Measurements from ENCODE around the gene LRRC46. TPM values are rescaled to one million over a fixed set of nuclear protein-coding genes. Genes with fewer than 3 reads are reported as not detected.

Gene LRRC46
- total RNA-seq, 1 experiment from 2014 or later, result 0.31 TPM

GRCh38 chr17:47808036-47808829, 23.2 kb upstream of the LRRC46 start:
- Histone ChIP-seq H2BK5ac (ENCODE audit: insufficient read length, low read length) (no peak overlapping the region), H3K23ac (ENCODE audit: insufficient read length, low read depth, low read length) (no peak overlapping the region), H3K79me2 (ENCODE audit: insufficient read depth, low read length) (no peaks in the 10 kb centered on the region), H3K9me3 (ENCODE audit: control insufficient read depth, low read depth, low read length) (no peaks in the 10 kb centered on the region), H3K56ac (ENCODE audit: insufficient read length, low read depth, low read length) (no peak overlapping the region), H3K4me2 (ENCODE audit: insufficient read depth, insufficient read length, low read length) (no peak overlapping the region), H3K27ac (ENCODE audit: insufficient read length, low read depth, low read length) (no peak overlapping the region), H2BK15ac (ENCODE audit: low read depth, low read length) (no peak overlapping the region), H3K4me1 (ENCODE audit: insufficient read depth, low read length) (no peaks in the 10 kb centered on the region), H2AFZ (ENCODE audit: low read length) (no peak overlapping the region), H4K20me1 (ENCODE audit: control insufficient read depth, insufficient read depth, insufficient read length) (no peaks in the 10 kb centered on the region), H3K9ac (ENCODE audit: extremely low read depth, insufficient read length, low read length) (no peak overlapping the region), H3K23me2 (ENCODE audit: insufficient read length, low read depth, low read length, poor library complexity, severe bottlenecking) (no peaks in the 10 kb centered on the region), H2BK12ac (ENCODE audit: insufficient read length, low read depth, low read length) (no peak overlapping the region), H4K8ac (replicated peaks; ENCODE audit: insufficient read length, low read depth, low read length) (no peak overlapping the region), H3K14ac (ENCODE audit: insufficient read depth, low read length) (no peak overlapping the region), H4K5ac (ENCODE audit: insufficient read length, low read depth, low read length) (no peak overlapping the region), H3K18ac (ENCODE audit: insufficient read length, low read depth, low read length) (no peak overlapping the region), H2AK5ac (ENCODE audit: insufficient read length, low read length) (no peak overlapping the region), H2BK120ac (ENCODE audit: low read depth, low read length, poor library complexity, severe bottlenecking) (no peak overlapping the region), H3T11ph (ENCODE audit: low read length) (no peak overlapping the region), H3K4ac (ENCODE audit: low read depth, low read length) (no peak overlapping the region), H4K91ac (ENCODE audit: insufficient read length, low read depth, low read length) (no peak overlapping the region), H3K27me3 (ENCODE audit: insufficient read depth, low read length) (no peaks in the 10 kb centered on the region; the same call in 1 of the 2 replicates), H3K79me1 (ENCODE audit: insufficient read depth, low read depth, low read length, poor library complexity, severe bottlenecking) (no peaks in the 10 kb centered on the region), H2BK20ac (ENCODE audit: low read depth, low read length, poor library complexity, severe bottlenecking) (no peak overlapping the region)
- Mint-ChIP-seq H3K27ac (no peak overlapping the region), H3K36me3 (ENCODE audit: insufficient read depth in 1 of 3, low read depth in 3 of 3) (peaks cover 0 to 17% (median 4%) of the 10 kb centered on the region in 3 experiments; a peak in 6 of 7 replicates), H3K4me1 (peaks cover 6 to 7% of the 10 kb centered on the region in 2 experiments; a peak in 3 of 4 replicates), H3K4me3 (no peak overlapping the region; a peak in 1 of 5 replicates), H3K27me3 (ENCODE audit: low read depth) (peaks cover 3% of the 10 kb centered on the region), H3K9me3 (no peaks in the 10 kb centered on the region; a peak in 1 of 5 replicates)
- DNase-seq, result peak; percentile 20
- no CpG with 5 or more reads among the region's 20 CpGs for WGBS (ENCODE audit: extremely low coverage, insufficient read length, low lambda C conversion rate)
- no peak for TF ChIP-seq CTCF (conservative IDR thresholded peaks at IDR 0.05)

All from H9 (cell line).